ENCODE data around the gene SEPTIN5. TPM values are rescaled to one million over a fixed set of nuclear protein-coding genes. Genes with fewer than 3 reads are reported as not detected.

SEPTIN5 gene
- total and polyA plus RNA-seq, 9 of the 15 experiments (the other 6 are each of a cell fraction or from before 2014, with no cell fraction given): 0.03 to 195 (median 119) TPM

DNA sequence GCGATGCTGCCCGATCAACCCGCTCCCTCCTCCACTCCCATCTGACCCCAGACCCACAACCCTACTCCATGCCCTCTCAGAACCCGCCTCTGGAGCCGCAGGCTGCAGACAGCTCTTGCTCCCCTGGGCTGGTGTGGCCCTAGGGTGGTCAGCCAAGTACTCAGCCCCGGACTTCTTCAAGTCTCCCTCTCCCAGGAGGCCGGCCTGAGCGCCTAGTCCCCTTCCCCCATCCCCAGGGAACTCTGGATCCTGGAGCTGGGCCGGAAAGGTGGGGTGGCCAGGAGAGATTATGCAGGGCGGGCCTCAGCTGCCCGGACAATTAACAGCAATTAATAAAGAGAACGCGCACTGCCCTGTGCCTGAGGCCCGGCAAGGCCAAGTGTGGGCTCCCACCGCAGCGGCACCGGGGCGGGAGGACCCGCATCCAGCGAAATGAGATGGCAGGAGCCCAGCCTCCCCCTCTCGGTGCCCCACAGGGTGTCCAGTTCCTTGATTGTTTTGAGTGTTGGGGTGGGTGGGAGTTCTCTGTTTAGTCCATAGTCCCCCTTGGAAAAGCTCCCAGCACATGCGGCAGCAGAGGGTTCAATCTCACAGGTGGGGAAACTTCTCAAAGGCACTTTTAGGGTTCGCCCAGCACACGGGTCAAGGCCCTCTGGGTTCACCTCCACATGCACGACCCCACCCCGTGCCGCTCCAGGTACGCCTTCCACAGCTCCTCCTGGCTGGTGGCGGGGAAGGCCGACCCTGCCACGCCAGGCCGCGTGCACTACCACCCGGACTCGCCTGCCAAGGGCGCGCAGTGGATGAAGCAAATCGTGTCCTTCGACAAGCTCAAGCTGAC is 49.4 kb downstream of the SEPTIN5 start (continued):
- TF ChIP-seq HNRNPLL (IDR thresholded peaks at IDR 0.05; ENCODE audit: low read depth, low read length, poor library complexity, severe bottlenecking) (peak; percentile 9), ZKSCAN8 (CRISPR knock-in tag; IDR thresholded peaks at IDR 0.05) (no peak), DDX20 (tag; IDR thresholded peaks at IDR 0.05; ENCODE audit: low read depth) (no peak), CSDE1 (IDR thresholded peaks at IDR 0.05) (no peak), ERF (CRISPR knock-in tag; IDR thresholded peaks at IDR 0.05) (no peak), SMARCB1 (IDR thresholded peaks at IDR 0.05; ENCODE audit: insufficient read length, low read depth) (no peak), SOX6 (IDR thresholded peaks at IDR 0.05) (no peak), GATA2 (CRISPR knock-in tag; IDR thresholded peaks at IDR 0.05) (no peak), ZNF239 (CRISPR knock-in tag; IDR thresholded peaks at IDR 0.05) (no peak), TCF7L2 (IDR thresholded peaks at IDR 0.05; ENCODE audit: low read depth, low read length) (no peak), NELFE (IDR thresholded peaks at IDR 0.05; ENCODE audit: insufficient read depth, insufficient read length) (no peak), FOS (IDR thresholded peaks at IDR 0.05; ENCODE audit: extremely low read depth, insufficient read length) (no peak), TFAM (CRISPR knock-in tag; conservative IDR thresholded peaks at IDR 0.05) (no peak), RUNX1 (IDR thresholded peaks at IDR 0.05; ENCODE audit: low read depth) (no peak), SMARCE1 (IDR thresholded peaks at IDR 0.05) (no peak), ZNF431 (CRISPR knock-in tag; IDR thresholded peaks at IDR 0.05) (no peak), C11orf30 (IDR thresholded peaks at IDR 0.05; ENCODE audit: low read depth) (no peak)
- TF ChIP-seq, protein P1, sequence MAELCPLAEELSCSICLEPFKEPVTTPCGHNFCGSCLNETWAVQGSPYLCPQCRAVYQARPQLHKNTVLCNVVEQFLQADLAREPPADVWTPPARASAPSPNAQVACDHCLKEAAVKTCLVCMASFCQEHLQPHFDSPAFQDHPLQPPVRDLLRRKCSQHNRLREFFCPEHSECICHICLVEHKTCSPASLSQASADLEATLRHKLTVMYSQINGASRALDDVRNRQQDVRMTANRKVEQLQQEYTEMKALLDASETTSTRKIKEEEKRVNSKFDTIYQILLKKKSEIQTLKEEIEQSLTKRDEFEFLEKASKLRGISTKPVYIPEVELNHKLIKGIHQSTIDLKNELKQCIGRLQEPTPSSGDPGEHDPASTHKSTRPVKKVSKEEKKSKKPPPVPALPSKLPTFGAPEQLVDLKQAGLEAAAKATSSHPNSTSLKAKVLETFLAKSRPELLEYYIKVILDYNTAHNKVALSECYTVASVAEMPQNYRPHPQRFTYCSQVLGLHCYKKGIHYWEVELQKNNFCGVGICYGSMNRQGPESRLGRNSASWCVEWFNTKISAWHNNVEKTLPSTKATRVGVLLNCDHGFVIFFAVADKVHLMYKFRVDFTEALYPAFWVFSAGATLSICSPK (IDR thresholded peaks at IDR 0.05; ENCODE audit: borderline replicate concordance): no peak
- TF ChIP-seq, protein P2, sequence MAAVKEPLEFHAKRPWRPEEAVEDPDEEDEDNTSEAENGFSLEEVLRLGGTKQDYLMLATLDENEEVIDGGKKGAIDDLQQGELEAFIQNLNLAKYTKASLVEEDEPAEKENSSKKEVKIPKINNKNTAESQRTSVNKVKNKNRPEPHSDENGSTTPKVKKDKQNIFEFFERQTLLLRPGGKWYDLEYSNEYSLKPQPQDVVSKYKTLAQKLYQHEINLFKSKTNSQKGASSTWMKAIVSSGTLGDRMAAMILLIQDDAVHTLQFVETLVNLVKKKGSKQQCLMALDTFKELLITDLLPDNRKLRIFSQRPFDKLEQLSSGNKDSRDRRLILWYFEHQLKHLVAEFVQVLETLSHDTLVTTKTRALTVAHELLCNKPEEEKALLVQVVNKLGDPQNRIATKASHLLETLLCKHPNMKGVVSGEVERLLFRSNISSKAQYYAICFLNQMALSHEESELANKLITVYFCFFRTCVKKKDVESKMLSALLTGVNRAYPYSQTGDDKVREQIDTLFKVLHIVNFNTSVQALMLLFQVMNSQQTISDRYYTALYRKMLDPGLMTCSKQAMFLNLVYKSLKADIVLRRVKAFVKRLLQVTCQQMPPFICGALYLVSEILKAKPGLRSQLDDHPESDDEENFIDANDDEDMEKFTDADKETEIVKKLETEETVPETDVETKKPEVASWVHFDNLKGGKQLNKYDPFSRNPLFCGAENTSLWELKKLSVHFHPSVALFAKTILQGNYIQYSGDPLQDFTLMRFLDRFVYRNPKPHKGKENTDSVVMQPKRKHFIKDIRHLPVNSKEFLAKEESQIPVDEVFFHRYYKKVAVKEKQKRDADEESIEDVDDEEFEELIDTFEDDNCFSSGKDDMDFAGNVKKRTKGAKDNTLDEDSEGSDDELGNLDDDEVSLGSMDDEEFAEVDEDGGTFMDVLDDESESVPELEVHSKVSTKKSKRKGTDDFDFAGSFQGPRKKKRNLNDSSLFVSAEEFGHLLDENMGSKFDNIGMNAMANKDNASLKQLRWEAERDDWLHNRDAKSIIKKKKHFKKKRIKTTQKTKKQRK (IDR thresholded peaks at IDR 0.05; ENCODE audit: borderline replicate concordance, low read depth, low read length): no peak
